ENCODE measurements around the gene UNC80. TPM values are rescaled to one million over a fixed set of nuclear protein-coding genes. Genes with fewer than 3 reads are reported as not detected.

The UNC80 gene
- total RNA-seq, 3 donors from 2014 or later (not counting 1 experiment from before 2014, with no cell fraction given), result not detected

GRCh38 chr2:209767316-209767715 is 4.3 kb upstream of the UNC80 start:
- TF ChIP-seq CTCF (IDR thresholded peaks at IDR 0.05), result no peak
- H3K4me1 Mint-ChIP-seq, result peaks cover 0 to 5% of the 10 kb centered on the region in 2 donors
- intact Hi-C loops (cut with micrococcal nuclease), result no loop called here

GRCh38 chr2:209768557-209768956 is 3.1 kb upstream of the UNC80 start:
- intact Hi-C loops (cut with micrococcal nuclease), result no loop called here
- H3K9me3 Mint-ChIP-seq, result peaks cover 6 to 11% of the 10 kb centered on the region in 2 donors
- no peaks in the 10 kb centered on the region for H3K36me3 Mint-ChIP-seq
- peaks cover 0 to 5% of the 10 kb centered on the region in 2 donors for H3K4me1 Mint-ChIP-seq
- Histone ChIP-seq H3K9me3 (ENCODE audit: control insufficient read depth, insufficient read depth, low read length) (no peaks in the 10 kb centered on the region), H3K36me3 (ENCODE audit: control insufficient read depth, insufficient read depth, low read length) (no peaks in the 10 kb centered on the region), H3K27ac (ENCODE audit: low read length) (no peak overlapping the region), H3K4me1 (ENCODE audit: control insufficient read depth, insufficient read depth, low read length) (no peaks in the 10 kb centered on the region), H3K4me3 (ENCODE audit: low read length) (no peak overlapping the region), H3K27me3 (ENCODE audit: control insufficient read depth, insufficient read depth, low read length) (no peaks in the 10 kb centered on the region)
- no peak for TF ChIP-seq CTCF (IDR thresholded peaks at IDR 0.05)
- no peak overlapping the region for H3K27ac Mint-ChIP-seq
- no peak for ATAC-seq
- DNase-seq, result no peak
- peaks cover 13 to 14% of the 10 kb centered on the region in 2 donors for H3K27me3 Mint-ChIP-seq (ENCODE audit: low read depth in 2 of 2)
- no peak overlapping the region for H3K4me3 Mint-ChIP-seq

More at GRCh38 chr2:209767316-209767715, 4.3 kb upstream of the UNC80 start:
- H3K36me3 ChIP-seq (ENCODE audit: control insufficient read depth, insufficient read depth, low read length), result no peaks in the 10 kb centered on the region
- H3K27ac ChIP-seq (ENCODE audit: low read length), result no peak overlapping the region
- H3K4me3 ChIP-seq (ENCODE audit: low read length), result no peak overlapping the region
- ATAC-seq, result no peak
- H3K9me3 ChIP-seq (ENCODE audit: control insufficient read depth, insufficient read depth, low read length), result no peaks in the 10 kb centered on the region
- Mint-ChIP-seq H3K36me3 (no peaks in the 10 kb centered on the region), H3K4me3 (no peak overlapping the region), H3K27me3 (ENCODE audit: low read depth in 2 of 2) (peaks cover 7 to 8% of the 10 kb centered on the region in 2 donors), H3K9me3 (peaks cover 2 to 8% of the 10 kb centered on the region in 2 donors), H3K27ac (no peak overlapping the region)
- H3K4me1 ChIP-seq (ENCODE audit: control insufficient read depth, insufficient read depth, low read length), result no peaks in the 10 kb centered on the region
- no peak for DNase-seq
- WGBS (ENCODE audit: insufficient coverage), result no CpG with 5 or more reads among the region's 2 CpGs
- no peaks in the 10 kb centered on the region for H3K27me3 ChIP-seq (ENCODE audit: control insufficient read depth, insufficient read depth, low read length)

GRCh38 chr2:209772290-209772685 is 656 bp downstream of the UNC80 start:
- 13% methylated on average over 6 of the region's 8 CpGs for WGBS (ENCODE audit: insufficient coverage)
- Mint-ChIP-seq H3K4me3 (no peak overlapping the region), H3K9me3 (peaks cover 3 to 11% of the 10 kb centered on the region in 2 donors), H3K27ac (no peak overlapping the region), H3K4me1 (peaks cover 0 to 5% of the 10 kb centered on the region in 2 donors), H3K36me3 (no peaks in the 10 kb centered on the region), H3K27me3 (ENCODE audit: low read depth in 2 of 2) (peaks cover 13 to 14% of the 10 kb centered on the region in 2 donors)
- DNase-seq, result no peak
- no peaks in the 10 kb centered on the region for H3K27me3 ChIP-seq (ENCODE audit: control insufficient read depth, insufficient read depth, low read length)
- TF ChIP-seq CTCF (IDR thresholded peaks at IDR 0.05), result no peak
- H3K27ac ChIP-seq (ENCODE audit: low read length), result no peak overlapping the region
- H3K4me1 ChIP-seq (ENCODE audit: control insufficient read depth, insufficient read depth, low read length), result no peaks in the 10 kb centered on the region
- no peak overlapping the region for H3K4me3 ChIP-seq (ENCODE audit: low read length)
- no peak for ATAC-seq
- H3K36me3 ChIP-seq (ENCODE audit: control insufficient read depth, insufficient read depth, low read length), result no peaks in the 10 kb centered on the region
- H3K9me3 ChIP-seq (ENCODE audit: control insufficient read depth, insufficient read depth, low read length), result no peaks in the 10 kb centered on the region
- intact Hi-C loops (cut with micrococcal nuclease), result no loop called here

GRCh38 chr2:209773377-209773776 is 1.7 kb downstream of the UNC80 start:
- WGBS (ENCODE audit: insufficient coverage), result 3% methylated on average over 3 of the region's 3 CpGs
- Mint-ChIP-seq H3K4me3 (no peak overlapping the region), H3K27ac (no peak overlapping the region), H3K4me1 (peaks cover 0 to 5% of the 10 kb centered on the region in 2 donors), H3K27me3 (ENCODE audit: low read depth in 2 of 2) (peaks cover 13 to 14% of the 10 kb centered on the region in 2 donors), H3K9me3 (peaks cover 3 to 4% of the 10 kb centered on the region in 2 donors), H3K36me3 (no peaks in the 10 kb centered on the region)
- Histone ChIP-seq H3K36me3 (ENCODE audit: control insufficient read depth, insufficient read depth, low read length) (no peaks in the 10 kb centered on the region), H3K9me3 (ENCODE audit: control insufficient read depth, insufficient read depth, low read length) (no peaks in the 10 kb centered on the region), H3K4me3 (ENCODE audit: low read length) (no peak overlapping the region), H3K27ac (ENCODE audit: low read length) (no peak overlapping the region), H3K27me3 (ENCODE audit: control insufficient read depth, insufficient read depth, low read length) (peaks cover under 1% of the 10 kb centered on the region), H3K4me1 (ENCODE audit: control insufficient read depth, insufficient read depth, low read length) (no peaks in the 10 kb centered on the region)
- no peak for TF ChIP-seq CTCF (IDR thresholded peaks at IDR 0.05)
- DNase-seq (no peak), ATAC-seq (no peak)
- intact Hi-C loops (cut with micrococcal nuclease), result no loop called here

Measured in natural killer cell (primary cell).